Heart left ventricle (tissue), 16 donors: Measurements from ENCODE around the gene DIP2C. TPM values are rescaled to one million over a fixed set of nuclear protein-coding genes. Genes with fewer than 3 reads are reported as not detected.
A peak's percentile ranks its signal among the peaks of the same experiment; 100 is the strongest.

ENCODE experiments used
- ATAC-seq, 4 donors: fragments of 200-7000 bp; cut with Tn5 transposase; one replicate each; pipeline ENCODE4 v1.9.1; 2020 to 2022; ENCODE audit warnings: moderate library complexity in 4 of 4, mild to moderate bottlenecking in 3 of 4, moderate number of reproducible peaks in 1 of 4
- DNase-seq, 5 donors: peaks; one replicate each; pipeline ENCODE4 v3.0.0-alpha.2; 2020
- H3K27ac ChIP-seq, 12 donors: fragments of 200-600 bp; sonication (generic) in 4 of 12; one replicate each; pipeline versions ENCODE4 v1.5.0 to v1.8.0; 2016 to 2022; ENCODE audit warnings: mild to moderate bottlenecking in 2 of 12
- H3K27me3 ChIP-seq, 9 donors: fragments of 200-600 bp; sonication (generic) in 2 of 9; one replicate each; pipeline versions ENCODE4 v1.5.1 to v1.8.0; 2016 to 2022; ENCODE audit warnings: mild to moderate bottlenecking in 3 of 9
- H3K36me3 ChIP-seq, 9 donors: fragments of 200-600 bp; sonication (generic) in 2 of 9; one replicate each; pipeline versions ENCODE4 v1.5.0 to v1.8.0; 2018 to 2022; ENCODE audit warnings: mild to moderate bottlenecking in 2 of 9
- H3K4me1 ChIP-seq, 12 donors: fragments of 200-600 bp; sonication (generic) in 4 of 12; one replicate each; pipeline versions ENCODE4 v1.5.0 to v1.8.0; 2016 to 2022; ENCODE audit warnings: mild to moderate bottlenecking in 3 of 12
- H3K4me3 ChIP-seq, 12 donors: fragments of 200-600 bp; sonication (generic) in 4 of 12; one replicate each; pipeline versions ENCODE4 v1.5.0 to v1.8.0; 2017 to 2022; ENCODE audit warnings: mild to moderate bottlenecking in 9 of 12, moderate library complexity in 4 of 12
- H3K9me3 ChIP-seq, 12 donors: fragments of 200-600 bp; sonication (generic) in 4 of 12; one replicate each; pipeline versions ENCODE4 v1.5.0 to v1.8.0; 2016 to 2022; ENCODE audit warnings: mild to moderate bottlenecking in 1 of 12
- CTCF ChIP-seq, 12 donors: fragments of 200-600 bp; sonication (generic) in 4 of 12; IDR thresholded peaks; one replicate each; pipeline versions ENCODE4 v1.5.0 to v1.8.0; 2018 to 2022; ENCODE audit warnings: antibody characterized with exemption in 12 of 12, mild to moderate bottlenecking in 5 of 12
- POLR2A ChIP-seq, 2 donors: fragments of 450-650 bp; IDR thresholded peaks; one replicate each; pipeline ENCODE4 v1.6.1; 2017; ENCODE audit warnings: antibody characterized with exemption in 2 of 2, mild to moderate bottlenecking in 2 of 2, moderate library complexity in 2 of 2
- WGBS, 4 donors: extraction: QIAGEN DNeasy Blood & Tissue Kit in 2 of 4; methylation state at CpG; one replicate each; pipeline versions ENCODE4 v1.1.5 to v1.1.7; 2013 to 2018; 5-methylcytosine and 5-hydroxymethylcytosine counted together
- intact Hi-C, 10 donors: fragments of 100-400 bp; cut with DNase I; formaldehyde crosslinking; loops; one replicate each; pipeline versions ENCODE4 v1.11.1 to v1.14.2; 2022
- polyA plus RNA-seq, 2 donors: library from polyadenylated mRNA; stranded (reverse); fragments of 200-250 nt; gene quantifications; one replicate each; pipeline ENCODE4 v1.2.3, GENCODE V29; 2013
- total RNA-seq, 9 donors: library from RNA; depleted of rRNA in 2 of 9; stranded (reverse); fragments of >200 nt in 2 of 9; fragmentation: NEBNext Ultra II Directional in 3 of 9; extraction: Animal tissue kit (Norgen Biotek cat#: 25700) in 3 of 9; gene quantifications; one replicate each; pipeline versions ENCODE4 v1.1.0 to v1.2.4, GENCODE V29; 2016 to 2023
- donor health status: ischemic (EF 13 %, LVEDD 7.1; RV severe dilation, severe dysfunction).
- donor health status: healthy with polysubstance abuse.
- donor health status: DM: no; HTN: yes; CAD: no.
- donor health status: DM: no; HTN: no; CAD: no.
- donor health status: ischemic (EF 25% LVEDD 6.9; RV normal size, moderate dysfunction).
- donor health status: ischemic (EF 25% LVEDD 5.7; RV mildly dilated, moderate dysfunction).
- donor health status: healthy.
- donor health status: DM: yes; HTN: yes; CAD: no.
- donor health status: ischemic (EF 35%, LVEDD 5.7; RV mildly dilated, moderate dysfunction).
- donor health status: nonischemic (EF 11% LVEDD 7.7; RV severe dilation, severe dysfunction).
- donor health status: DM: yes; HTN: yes; CAD: no.
- donor health status: PGD.
- donor health status: ischemic (EF 29% LVEDD 5.4; RV normal size, mild dysfunction).
- donor health status: nonischemic (EF 23%, LVEDD 6.1; RV moderate dilation, normal function).

DIP2C gene
- total and polyA plus RNA-seq, 11 donors, result 7.4 to 43.1 (median 28.5) TPM

- WGBS, 4 donors, result 87 to 95% (median 92%) methylated on average over 12 to 16 of the region's 16 CpGs
- H3K9me3 ChIP-seq, result no peaks in the 10 kb centered on the region
- intact Hi-C loops, result loop anchor here in 6 of 10 donors (10.0 kb wide), 4 partner anchors 96 to 276 kb away; partner anchors contain the start of gene DIP2C (in 2 of the 6)
- H3K27ac ChIP-seq, result peak overlapping the region in 1 of 12 donors; percentile 35
- H3K27me3 ChIP-seq, result no peaks in the 10 kb centered on the region
- no peaks in the 10 kb centered on the region for H3K36me3 ChIP-seq
- TF ChIP-seq CTCF (IDR thresholded peaks at IDR 0.05), result no peak
- TF ChIP-seq POLR2A (IDR thresholded peaks at IDR 0.05), result no peak
- peaks cover 0 to 26% (median 5%) of the 10 kb centered on the region in 12 donors for H3K4me1 ChIP-seq
- DNase-seq (no peak), ATAC-seq (peak in 1 of 4 donors; percentile 23)
- no peak overlapping the region for H3K4me3 ChIP-seq
Observed at GRCh38 chr10:519055-519715, 170.3 kb downstream of the DIP2C start.

- no peaks in the 10 kb centered on the region for H3K36me3 ChIP-seq
- no peaks in the 10 kb centered on the region for H3K27me3 ChIP-seq
- ATAC-seq, result no peak
- DNase-seq, result no peak
- TF ChIP-seq CTCF (IDR thresholded peaks at IDR 0.05) (no peak), POLR2A (IDR thresholded peaks at IDR 0.05) (no peak)
- peak overlapping the region in 1 of 12 donors; percentile 17 for H3K27ac ChIP-seq
- peaks cover 0 to 29% (median 6%) of the 10 kb centered on the region in 12 donors for H3K4me1 ChIP-seq
- 80 to 87% (median 85%) methylated on average over 12 to 15 of the region's 15 CpGs for WGBS, 4 donors
- no peaks in the 10 kb centered on the region for H3K9me3 ChIP-seq
- H3K4me3 ChIP-seq, result no peak overlapping the region
- intact Hi-C loops, result loop anchor here in 6 of 10 donors (10.0 kb wide), 4 partner anchors 97 to 277 kb away; partner anchors contain the start of gene DIP2C (in 2 of the 6)
Observed at GRCh38 chr10:517872-518475, 171.5 kb downstream of the DIP2C start.

GRCh38 chr10:517241-517830 is 172.1 kb downstream of the DIP2C start:
- intact Hi-C loops, result loop anchor here in 6 of 10 donors (10.0 kb wide), 4 partner anchors 97 to 277 kb away; partner anchors contain the start of gene DIP2C (in 2 of the 6)
- no peak for ATAC-seq
- peak overlapping the region in 1 of 12 donors; percentile 17 for H3K27ac ChIP-seq
- H3K27me3 ChIP-seq, result no peaks in the 10 kb centered on the region
- H3K4me3 ChIP-seq, result no peak overlapping the region
- TF ChIP-seq CTCF (IDR thresholded peaks at IDR 0.05) (no peak), POLR2A (IDR thresholded peaks at IDR 0.05) (no peak)
- H3K4me1 ChIP-seq, result peaks cover 0 to 27% (median 6%) of the 10 kb centered on the region in 12 donors
- H3K9me3 ChIP-seq, result no peaks in the 10 kb centered on the region
- WGBS, 4 donors, result 70 to 81% (median 76%) methylated on average over 11 of the region's 11 CpGs
- DNase-seq, result no peak
- H3K36me3 ChIP-seq, result no peaks in the 10 kb centered on the region

GRCh38 chr10:516764-517163 is 172.7 kb downstream of the DIP2C start:
- no peak overlapping the region for H3K27ac ChIP-seq
- TF ChIP-seq CTCF (IDR thresholded peaks at IDR 0.05) (no peak), POLR2A (IDR thresholded peaks at IDR 0.05) (no peak)
- H3K27me3 ChIP-seq, result no peaks in the 10 kb centered on the region
- WGBS, 4 donors, result 75 to 88% (median 76%) methylated on average over 8 to 9 of the region's 10 CpGs
- no peak overlapping the region for H3K4me3 ChIP-seq
- no peaks in the 10 kb centered on the region for H3K9me3 ChIP-seq
- DNase-seq, result no peak
- ATAC-seq, result no peak
- intact Hi-C loops, result loop anchor here in 6 of 10 donors (10.0 kb wide), 4 partner anchors 98 to 278 kb away; partner anchors contain the start of gene DIP2C (in 2 of the 6)
- H3K36me3 ChIP-seq, result no peaks in the 10 kb centered on the region
- H3K4me1 ChIP-seq, result peaks cover 0 to 23% (median 7%) of the 10 kb centered on the region in 12 donors
